ENCODE measurements around the gene RAB25.
A peak's percentile ranks its signal among the peaks of the same experiment; 100 is the strongest.

RAB25 gene

GRCh38 chr1:156073110-156073687, 12.2 kb downstream of the RAB25 start:
- H3K4me3 ChIP-seq (ENCODE audit: control insufficient read depth, low read depth, low read length): no peak overlapping the region
- no peak for DNase-seq (ENCODE audit: low read depth)
- TF ChIP-seq CTCF (conservative IDR thresholded peaks at IDR 0.05; ENCODE audit: control insufficient read depth, insufficient read depth, low read depth, low read length): no peak

DNA sequence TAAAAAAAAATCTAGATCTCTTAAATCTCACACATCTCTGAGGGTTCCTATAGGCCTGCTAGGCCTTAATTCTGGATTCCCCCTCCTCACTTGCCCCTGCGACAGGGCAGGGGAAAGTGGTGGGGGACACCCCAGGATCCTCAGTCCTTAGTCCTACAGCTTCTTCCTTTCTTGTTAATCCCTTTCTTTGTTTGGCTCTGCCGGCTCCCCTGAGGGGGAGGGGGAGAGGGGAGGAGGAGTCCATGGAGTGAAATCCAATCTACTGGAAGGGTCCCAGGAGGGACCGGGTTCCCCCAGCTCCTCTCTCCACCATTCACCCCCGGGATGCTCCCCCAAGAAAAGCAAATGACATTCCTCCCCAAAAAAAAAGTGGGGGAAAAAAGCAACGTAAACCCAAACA, 12.8 kb downstream of the RAB25 start:
- TF ChIP-seq CTCF (conservative IDR thresholded peaks at IDR 0.05; ENCODE audit: control insufficient read depth, insufficient read depth, low read depth, low read length): no peak
- H3K4me3 ChIP-seq (ENCODE audit: control insufficient read depth, low read depth, low read length): no peak overlapping the region
- no peak for DNase-seq (ENCODE audit: low read depth)

- TF ChIP-seq CTCF (conservative IDR thresholded peaks at IDR 0.05; ENCODE audit: control insufficient read depth, insufficient read depth, low read depth, low read length): no peak
- no peak overlapping the region for H3K4me3 ChIP-seq (ENCODE audit: control insufficient read depth, low read depth, low read length)
- DNase-seq (ENCODE audit: low read depth): no peak
These were observed 13.7 kb downstream of the RAB25 start for GRCh38 chr1:156074661-156075060.

GRCh38 chr1:156075162-156075561, 14.2 kb downstream of the RAB25 start:
- no peak for DNase-seq (ENCODE audit: low read depth)
- TF ChIP-seq CTCF (conservative IDR thresholded peaks at IDR 0.05; ENCODE audit: control insufficient read depth, insufficient read depth, low read depth, low read length): no peak
- no peak overlapping the region for H3K4me3 ChIP-seq (ENCODE audit: control insufficient read depth, low read depth, low read length)

DNA sequence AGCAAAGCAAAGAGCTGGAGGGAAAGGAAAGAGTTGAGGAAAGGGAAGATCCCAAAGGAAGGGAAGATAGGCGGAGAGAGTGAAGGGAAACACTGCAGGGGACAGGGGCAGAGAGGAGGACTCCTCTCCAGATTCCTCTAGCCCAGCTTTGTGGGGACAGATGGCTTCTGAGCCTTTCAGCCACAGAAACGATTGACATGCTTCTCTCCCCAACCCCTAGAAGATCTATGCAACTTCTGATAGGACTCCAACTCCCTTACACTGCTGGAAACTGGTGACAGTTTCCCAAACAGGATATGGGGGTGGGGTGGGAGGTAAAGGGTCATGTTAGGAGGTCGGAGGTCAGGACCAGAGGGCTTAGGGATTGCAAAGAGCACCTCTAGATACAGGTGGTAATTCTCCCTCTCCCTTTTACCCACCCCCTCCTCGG, 14.8 kb downstream of the RAB25 start:
- H3K4me3 ChIP-seq (ENCODE audit: control insufficient read depth, low read depth, low read length): no peak overlapping the region
- no peak for DNase-seq (ENCODE audit: low read depth)
- TF ChIP-seq CTCF (conservative IDR thresholded peaks at IDR 0.05; ENCODE audit: control insufficient read depth, insufficient read depth, low read depth, low read length): no peak

DNA sequence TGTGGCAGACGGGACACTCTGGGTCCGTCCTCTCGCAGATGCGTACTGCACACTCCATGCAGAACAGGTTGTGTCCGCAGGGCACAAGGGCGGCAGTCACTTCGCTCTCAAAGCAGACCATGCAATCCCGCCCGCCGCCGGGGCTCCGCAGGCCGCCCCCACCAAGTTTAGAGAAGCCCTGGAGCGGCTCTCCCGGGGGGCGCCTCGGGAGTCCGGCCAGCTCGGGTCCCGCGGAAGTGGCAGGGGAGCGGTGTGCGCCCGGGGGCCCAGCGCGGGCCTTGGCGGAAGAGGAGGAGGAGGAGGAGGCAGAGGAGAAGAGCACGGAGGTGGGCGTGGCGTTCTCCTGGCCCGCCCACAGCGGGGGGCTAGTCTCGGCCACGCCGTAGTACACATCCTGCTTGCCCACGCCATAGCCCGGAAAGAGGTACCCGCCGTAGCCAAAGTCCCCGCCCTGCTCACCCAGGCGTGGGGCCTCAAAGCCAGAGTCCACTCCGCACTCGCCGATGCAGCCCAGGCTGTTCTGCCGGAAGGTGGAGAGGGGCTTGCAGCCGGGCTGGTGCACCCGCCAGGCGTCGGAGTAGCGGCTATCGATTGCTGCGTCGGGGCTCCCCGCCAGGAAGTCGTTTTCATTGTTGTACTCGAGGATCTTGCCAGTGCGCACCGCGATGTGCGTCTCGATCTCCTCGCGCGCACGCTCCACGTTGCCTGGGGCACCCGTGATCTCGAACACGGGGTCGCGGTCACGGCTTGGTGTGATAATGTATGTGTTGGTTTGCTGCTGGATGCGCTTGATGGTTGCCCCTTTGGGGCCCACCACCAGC, 15.9 kb downstream of the RAB25 start:
- DNase-seq (ENCODE audit: low read depth): peak; percentile 22
- no peak for TF ChIP-seq CTCF (conservative IDR thresholded peaks at IDR 0.05; ENCODE audit: control insufficient read depth, insufficient read depth, low read depth, low read length)
- H3K4me3 ChIP-seq (ENCODE audit: control insufficient read depth, low read depth, low read length): peak overlapping the region; percentile 40
